Measurements from ENCODE around the gene CYBC1. TPM values are rescaled to one million over a fixed set of nuclear protein-coding genes. Genes with fewer than 3 reads are reported as not detected.
A peak's percentile ranks its signal among the peaks of the same experiment; 100 is the strongest.

CYBC1 gene
- total and polyA plus RNA-seq, 9 of the 15 experiments (the other 6 are each of a cell fraction or from before 2014, with no cell fraction given): 1.3 to 71.8 (median 49.9) TPM

- TF ChIP-seq GMEB1 (CRISPR knock-in tag; IDR thresholded peaks at IDR 0.05) (no peak), PHF20 (IDR thresholded peaks at IDR 0.05; ENCODE audit: partially characterized antibody) (peak; percentile 80), ZNF280A (IDR thresholded peaks at IDR 0.05; ENCODE audit: low read depth, partially characterized antibody) (no peak), ATF1 (CRISPR knock-in tag; IDR thresholded peaks at IDR 0.05) (no peak), ATF1 (tag; IDR thresholded peaks at IDR 0.05) (peak; percentile 63), CBX1 (IDR thresholded peaks at IDR 0.05; ENCODE audit: low read depth) (0 out of 2 replicates have a peak, but pooled peaks have one; percentile 67), OTX1 (CRISPR knock-in tag; IDR thresholded peaks at IDR 0.05) (no peak), GATA2 (CRISPR knock-in tag; IDR thresholded peaks at IDR 0.05) (no peak), ZBTB5 (IDR thresholded peaks at IDR 0.05) (no peak), MTA3 (IDR thresholded peaks at IDR 0.05; ENCODE audit: borderline replicate concordance) (0 out of 2 replicates have a peak, but pooled peaks have one; percentile 56), TRIM24 (IDR thresholded peaks at IDR 0.05) (no peak), U2AF1 (optimal IDR thresholded peaks at IDR 0.05; ENCODE audit: low read depth, low read length) (peak; percentile 85), CTCFL (IDR thresholded peaks at IDR 0.05; ENCODE audit: borderline replicate concordance, insufficient read depth, low read depth, low read length, poor library complexity, severe bottlenecking) (no peak), SIN3B (IDR thresholded peaks at IDR 0.05; ENCODE audit: low read depth) (peak; percentile 42; the same call in 1 of the 2 replicates), ZNF77 (CRISPR knock-in tag; IDR thresholded peaks at IDR 0.05) (no peak), MNT (conservative IDR thresholded peaks at IDR 0.05) (peak; percentile 61 to 84; a peak in 3 of 4 replicates), RBM22 (IDR thresholded peaks at IDR 0.05; ENCODE audit: low read depth, low read length, poor library complexity, severe bottlenecking) (peak; percentile 34), SRSF9 (IDR thresholded peaks at IDR 0.05; ENCODE audit: borderline replicate concordance, low read depth, low read length) (no peak), HDAC6 (IDR thresholded peaks at IDR 0.05; ENCODE audit: low read depth, low read length) (no peak)
These were observed at the start of gene CYBC1 (continued) for GRCh38 chr17:82450357-82451106.

Measured in K562 (cell line).